ENCODE measurements around the gene CDH26. TPM values are rescaled to one million over a fixed set of nuclear protein-coding genes. Genes with fewer than 3 reads are reported as not detected.

Gene CDH26
- 1.4 and 3.1 TPM in 2 replicates for total RNA-seq

GRCh38 chr20:59958123-59958522 lies at the start of gene CDH26:
TSS of gene CDH26 (plus strand) at chr20:59958423. CDS start at chr20:59958727, 304 bp downstream.

GRCh38 chr20:59933296-59933848 lies 24.9 kb upstream of the CDH26 start, which contains the start of gene SYCP2:
TSS of gene SYCP2 (minus strand) at chr20:59933637. CDS start at chr20:59922413, 11,224 bp downstream.

GRCh38 chr20:59940129-59940955 lies 17.9 kb upstream of the CDH26 start, which contains the start of the genes FAM217B and PPP1R3D:
TSS of gene FAM217B (plus strand) at chr20:59940389. CDS start at chr20:59943944, 3,555 bp downstream.
TSS of gene PPP1R3D (minus strand) at chr20:59940305. CDS start at chr20:59939931, 374 bp downstream.

Other genes with a start within 250 kb of the CDH26 start
- under 0.01 and 0.43 TPM in 2 replicates for gene SYCP2, start 24.8 kb upstream of the CDH26 start, total RNA-seq
- gene PPP1R3D, start 18.1 kb upstream of the CDH26 start, total RNA-seq: 10.9 and 11.2 TPM in 2 replicates
- 5.6 and 6.8 TPM in 2 replicates for gene FAM217B, start 18.0 kb upstream of the CDH26 start, total RNA-seq

Measured in nasal cavity respiratory epithelium epithelial cell of viscerocranial mucosa (primary cell).